GM12891 (cell line): Measurements from ENCODE around the gene TMEM121B.

Source experiments
- DNase-seq: peaks from one replicate; pipeline ENCODE4 v3.0.0; 2011; ENCODE audit warnings: low spot score; ENCODE audit not compliant: insufficient read length
- FAIRE-seq: peaks from 2 replicates; lab custom pipeline; 2011; peaks lifted over from hg19 to GRCh38; lab: Jason Lieb, UNC
- PAX5 ChIP-seq: IDR thresholded peaks from 2 replicates; pipeline ENCODE4 v1.6.1; 2011; ENCODE audit warnings: low read length, moderate library complexity, mild to moderate bottlenecking; ENCODE audit not compliant: insufficient read depth, severe bottlenecking
- POLR2A ChIP-seq: IDR thresholded peaks from 2 replicates; pipeline ENCODE4 v1.6.1; 2011; ENCODE audit warnings: low read depth, low read length, control low read depth
- POLR2AphosphoS5 ChIP-seq: IDR thresholded peaks from 2 replicates; pipeline ENCODE4 v1.6.1; 2011; ENCODE audit warnings: low read depth, low read length, control low read depth
- POU2F2 ChIP-seq: IDR thresholded peaks from 2 replicates; pipeline ENCODE4 v1.6.1; 2011; ENCODE audit warnings: low read depth, mild to moderate bottlenecking, control low read depth, low read length, moderate library complexity
- SPI1 ChIP-seq: IDR thresholded peaks from 2 replicates; pipeline ENCODE4 v1.6.1; 2011; ENCODE audit warnings: low read depth, low read length, control low read depth
- TAF1 ChIP-seq: IDR thresholded peaks from 2 replicates; pipeline ENCODE4 v1.6.1; 2011; ENCODE audit warnings: low read depth, low read length, control low read depth

Gene TMEM121B

DNA sequence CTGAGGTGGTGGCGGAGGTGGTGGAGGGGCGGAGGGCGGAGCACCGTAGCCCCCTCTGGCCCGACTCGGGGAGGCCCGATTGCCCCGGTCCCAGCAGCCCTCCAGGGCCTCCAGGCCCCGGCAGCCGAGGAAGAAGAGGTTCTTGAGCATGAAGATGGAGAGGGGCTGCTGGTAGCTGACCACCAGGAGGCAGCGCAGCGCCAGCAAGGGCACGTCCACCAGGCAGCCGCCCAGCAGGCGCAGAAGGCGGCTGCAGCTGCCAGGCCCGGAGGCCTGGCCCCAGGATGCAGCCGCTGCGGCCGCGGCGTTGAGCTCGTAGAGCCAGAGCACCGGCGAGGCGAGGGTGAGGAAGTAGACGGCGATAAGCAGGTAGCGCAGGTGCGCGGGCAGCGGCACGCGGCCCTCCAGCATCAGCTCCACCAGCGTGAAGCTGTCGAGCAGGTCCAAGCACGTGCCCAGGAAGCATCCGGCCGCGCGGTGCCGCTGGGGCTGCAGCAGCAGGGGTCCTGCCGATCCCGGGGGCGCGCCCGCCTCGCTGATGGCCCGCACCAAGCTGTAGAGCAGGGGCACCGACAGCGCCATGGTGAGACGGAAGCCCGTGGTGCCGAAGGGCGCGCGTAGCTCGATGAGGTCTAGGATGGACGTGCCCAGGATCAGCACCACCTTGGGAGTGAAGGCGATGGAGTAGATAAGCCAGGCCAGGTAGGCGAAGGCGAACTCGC, 1.5 kb downstream of the TMEM121B start:
- DNase-seq (no peak), FAIRE-seq (no peak)
- TF ChIP-seq POLR2A, result no peak
- no peak for TF ChIP-seq SPI1
- no peak for TF ChIP-seq TAF1
- TF ChIP-seq POU2F2, result no peak
- TF ChIP-seq POLR2AphosphoS5, result no peak
- TF ChIP-seq PAX5, result no peak

DNA sequence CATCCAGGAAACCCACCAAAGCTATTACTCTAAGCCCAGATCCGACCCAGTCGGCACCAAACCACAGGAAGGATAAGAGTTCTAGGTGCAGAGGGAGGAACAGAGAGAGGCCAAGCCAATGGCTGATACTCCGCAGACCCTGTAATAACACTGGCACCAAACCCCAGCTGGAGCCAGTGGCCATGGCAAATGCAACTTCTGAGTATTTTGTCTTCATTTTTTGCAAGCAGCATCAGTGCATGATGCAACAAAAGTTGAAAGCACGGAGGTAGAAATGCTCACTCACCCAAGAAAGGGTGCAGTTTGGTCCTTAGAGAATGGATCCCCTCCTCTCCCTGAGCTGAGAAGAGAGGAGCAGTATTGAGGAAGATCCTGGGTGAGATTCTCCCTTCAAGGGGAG, 2.8 kb downstream of the TMEM121B start:
- FAIRE-seq (no peak), DNase-seq (no peak)
- TF ChIP-seq SPI1 (no peak), POLR2A (no peak), POU2F2 (no peak), TAF1 (no peak), PAX5 (no peak), POLR2AphosphoS5 (no peak)

DNA sequence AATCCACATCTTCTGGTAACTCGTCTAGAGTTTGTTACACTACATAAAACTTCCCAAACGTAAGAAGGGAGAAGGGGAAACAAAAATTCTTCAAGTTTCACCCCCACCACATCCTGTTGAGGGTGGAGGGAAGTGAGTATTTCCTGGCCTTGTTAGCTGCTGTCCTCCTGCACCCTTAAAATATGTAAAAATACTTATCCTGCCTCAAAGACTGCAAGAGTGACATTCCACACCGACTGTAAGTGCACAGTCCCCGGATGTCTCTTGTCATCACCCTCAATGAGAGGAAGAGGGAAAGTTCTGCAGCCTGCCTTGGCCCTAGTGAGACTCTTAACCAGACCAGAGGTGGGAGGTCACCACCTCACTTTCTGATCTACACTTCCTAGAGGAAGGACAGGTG, 3.3 kb downstream of the TMEM121B start:
- TF ChIP-seq PAX5 (no peak), POLR2AphosphoS5 (no peak), POU2F2 (no peak), SPI1 (peak; percentile 63)
- DNase-seq, result no peak
- FAIRE-seq, result peak; percentile 64

DNA sequence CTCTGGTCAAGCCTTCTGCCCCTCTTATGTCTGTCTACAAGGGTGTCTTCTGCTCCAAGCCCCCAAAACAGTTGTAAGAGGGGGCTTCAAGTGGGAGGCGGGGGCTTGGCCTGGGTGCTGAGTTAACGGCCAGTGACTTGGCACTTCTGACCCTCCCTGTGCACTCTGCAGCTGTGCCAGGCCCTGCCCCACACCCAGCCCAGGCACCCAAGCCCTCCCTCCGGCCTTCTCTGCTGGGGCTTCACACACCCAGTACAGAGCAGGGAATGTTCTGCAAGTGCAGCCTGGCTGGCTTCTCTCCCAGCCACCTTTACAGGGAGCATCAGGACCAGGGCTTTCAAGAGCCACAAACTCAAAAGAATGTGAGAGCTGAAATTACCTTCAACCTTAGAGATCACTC, 3.8 kb downstream of the TMEM121B start:
- DNase-seq (no peak), FAIRE-seq (no peak)
- no peak for TF ChIP-seq PAX5
- TF ChIP-seq POLR2A, result no peak
- TF ChIP-seq SPI1, result no peak
- TF ChIP-seq TAF1, result no peak
- TF ChIP-seq POLR2AphosphoS5, result no peak
- TF ChIP-seq POU2F2, result no peak

DNA sequence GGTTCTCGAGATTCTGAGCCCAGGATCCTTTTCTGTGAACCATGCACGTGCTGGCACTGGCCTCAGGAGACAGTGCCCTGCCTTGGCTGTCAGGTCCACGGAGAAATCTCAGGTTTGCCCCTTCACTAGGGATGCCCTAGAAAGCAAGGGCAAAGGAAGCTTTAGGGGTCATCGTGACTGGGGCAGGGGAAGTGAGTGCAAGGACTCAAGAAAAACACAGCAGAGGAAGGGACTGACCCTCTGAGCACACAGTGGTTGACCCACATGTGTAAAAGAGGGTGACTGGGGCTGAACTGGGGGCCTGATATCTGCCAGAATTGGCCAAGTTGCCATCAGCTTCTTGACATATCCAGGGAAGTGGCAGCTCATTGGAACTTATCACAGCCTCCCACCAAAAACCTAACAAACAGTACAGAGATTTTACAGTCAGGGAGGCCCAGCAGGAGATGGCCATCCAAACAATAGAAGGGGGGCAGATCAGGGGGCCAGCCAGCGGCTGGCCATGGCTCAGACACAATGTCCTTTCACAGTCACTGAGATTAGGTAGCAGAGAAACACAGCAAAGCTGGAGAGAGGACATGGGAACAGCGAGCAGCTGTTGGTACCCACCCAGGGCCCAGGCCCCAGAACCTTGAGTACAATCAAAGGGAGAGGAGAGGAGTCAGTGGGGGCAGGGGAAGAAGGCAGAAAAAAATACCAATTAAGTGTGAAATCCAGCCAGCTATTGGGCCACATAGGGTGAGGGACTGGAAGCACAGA, 4.4 kb downstream of the TMEM121B start:
- FAIRE-seq (no peak), DNase-seq (no peak)
- no peak for TF ChIP-seq POU2F2
- TF ChIP-seq TAF1, result no peak
- TF ChIP-seq PAX5, result no peak
- TF ChIP-seq POLR2A, result no peak
- no peak for TF ChIP-seq SPI1

DNA sequence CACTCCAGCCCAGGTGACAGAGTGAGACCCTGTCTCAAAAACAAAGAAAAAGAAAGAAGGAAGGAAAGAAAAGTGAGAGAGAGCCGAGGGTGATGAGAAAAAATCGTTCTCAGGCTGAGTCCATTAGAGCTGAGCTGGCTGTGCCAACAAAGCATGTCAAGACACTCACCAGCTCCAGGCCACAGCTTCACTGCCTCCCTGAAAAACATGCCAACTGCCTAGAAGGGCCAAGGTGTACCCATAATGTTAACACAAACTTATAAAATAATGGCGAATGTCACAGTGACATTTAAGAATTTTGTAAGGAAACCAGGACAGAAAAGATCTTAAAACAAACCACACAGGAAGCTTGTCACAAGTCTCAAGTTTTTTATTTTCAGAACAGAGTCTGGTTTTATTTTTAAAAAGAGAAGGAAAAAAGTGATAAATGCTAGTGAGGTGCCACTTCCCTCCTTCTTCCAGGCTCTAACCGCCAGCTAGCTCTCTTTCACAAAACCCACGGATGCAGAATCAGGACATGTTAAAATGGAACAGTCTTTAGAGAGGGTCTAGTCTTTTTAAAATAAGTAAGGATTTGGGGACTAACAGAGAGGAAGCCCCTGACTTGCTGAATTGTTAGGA, 5.1 kb downstream of the TMEM121B start:
- DNase-seq (no peak), FAIRE-seq (no peak)
- TF ChIP-seq SPI1 (no peak), POLR2AphosphoS5 (no peak), TAF1 (no peak), PAX5 (no peak), POU2F2 (no peak), POLR2A (no peak)

DNA sequence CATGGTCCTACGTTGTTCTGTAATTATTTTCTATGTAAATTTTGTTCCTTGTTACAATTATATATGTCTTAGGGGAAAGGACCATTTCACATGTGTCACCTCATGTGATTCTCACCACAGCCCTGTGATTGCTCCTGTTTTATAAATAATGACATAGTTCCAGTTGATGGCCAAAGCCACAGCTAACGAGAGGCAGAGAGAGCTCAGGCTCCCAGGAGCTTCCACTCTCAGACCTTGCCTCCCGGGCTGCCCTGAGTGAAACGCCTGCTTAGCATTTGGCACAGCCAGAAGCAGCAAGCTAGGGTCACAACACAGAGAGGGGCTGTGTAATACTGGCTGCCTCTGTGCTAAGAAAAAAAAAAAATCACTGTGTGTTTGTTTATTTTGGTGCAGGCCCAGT, 5.9 kb downstream of the TMEM121B start:
- no peak for TF ChIP-seq PAX5
- TF ChIP-seq POLR2AphosphoS5, result no peak
- no peak for TF ChIP-seq POLR2A
- TF ChIP-seq SPI1, result no peak
- TF ChIP-seq POU2F2, result no peak
- no peak for TF ChIP-seq TAF1
- DNase-seq (no peak), FAIRE-seq (no peak)

DNA sequence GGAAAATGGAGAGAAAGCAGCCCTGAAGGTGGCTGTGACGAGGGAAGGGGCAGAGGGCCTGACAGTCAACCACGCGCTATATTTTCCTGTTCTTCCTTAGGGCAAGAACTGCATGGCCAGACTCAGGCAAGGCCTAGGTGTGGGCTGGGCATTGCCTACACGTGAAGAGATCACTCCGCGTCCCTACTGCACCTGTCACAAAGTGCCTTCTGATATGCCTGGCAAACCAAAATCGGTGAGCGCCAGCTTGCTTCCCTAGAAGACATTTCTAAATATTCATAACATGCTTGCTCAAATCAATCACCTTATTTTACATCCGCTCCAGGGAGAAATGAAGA, 6.3 kb downstream of the TMEM121B start:
- TF ChIP-seq POU2F2 (no peak), POLR2AphosphoS5 (no peak), TAF1 (no peak), PAX5 (no peak), SPI1 (no peak), POLR2A (no peak)

DNA sequence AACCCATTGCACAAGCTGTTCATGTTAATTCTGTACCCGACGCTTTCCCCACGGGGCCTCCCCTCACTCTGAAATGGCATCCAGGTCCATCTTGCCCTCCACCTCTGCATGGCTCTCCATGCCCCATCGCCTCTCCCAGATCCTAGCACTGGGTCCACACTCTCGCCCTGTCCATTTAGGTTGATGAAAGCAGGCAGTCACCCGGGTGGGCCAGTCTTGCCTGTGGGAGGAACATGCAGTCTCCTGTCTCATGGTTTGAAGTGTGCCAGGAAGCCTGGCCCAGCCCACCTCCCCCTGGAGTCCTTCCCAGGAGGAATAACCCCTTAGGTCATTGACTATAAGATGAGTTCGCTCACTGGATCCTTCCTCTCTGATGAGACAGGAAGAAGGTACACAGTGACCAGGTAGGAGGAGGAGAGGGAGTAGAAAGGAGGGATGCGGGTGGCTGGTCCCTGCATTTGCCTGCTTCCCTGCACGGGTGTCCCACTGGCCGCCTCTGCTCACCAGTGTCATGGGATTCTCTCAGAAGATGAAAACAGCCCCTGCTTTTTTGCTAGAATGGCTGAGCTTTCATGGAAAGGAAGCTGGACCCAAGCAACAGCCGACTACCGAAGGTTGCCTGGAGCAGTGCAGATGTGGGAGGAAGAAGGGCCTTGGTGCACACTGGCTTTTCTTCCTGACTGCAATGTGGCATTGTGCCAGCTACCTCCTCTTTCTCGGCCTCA, 6.8 kb downstream of the TMEM121B start:
- FAIRE-seq (no peak), DNase-seq (no peak)
- no peak for TF ChIP-seq POLR2AphosphoS5
- TF ChIP-seq PAX5, result no peak
- TF ChIP-seq POU2F2, result no peak
- no peak for TF ChIP-seq TAF1
- TF ChIP-seq SPI1, result no peak
- TF ChIP-seq POLR2A, result no peak

More for the DNA sequence above, 6.3 kb downstream of the TMEM121B start:
- DNase-seq (no peak), FAIRE-seq (no peak)
